CD4-positive, alpha-beta T cell treated with Interleukin-15 for 1 hour (primary cell): Measurements from ENCODE around the gene PLEKHG4.

Experiments used
- DNase-seq: peaks from one replicate; pipeline ENCODE4 v3.0.0-alpha.2; 2020

The PLEKHG4 gene

GRCh38 chr16:67279296-67280089, at the start of gene PLEKHG4:
PLEKHG4 (plus strand) TSS chr16:67279532; CDS start chr16:67280045, 513 bp downstream.
- DNase-seq = peak; percentile 85

- DNase-seq = no peak
These were observed 49.2 kb upstream of the PLEKHG4 start for GRCh38 chr16:67229906-67230808.

- DNase-seq = no peak
These were observed 48.3 kb upstream of the PLEKHG4 start for GRCh38 chr16:67230809-67231660.

GRCh38 chr16:67233596-67233995, 45.7 kb upstream of the PLEKHG4 start:
- no peak for DNase-seq

- DNase-seq = no peak
These were observed 45.1 kb upstream of the PLEKHG4 start for GRCh38 chr16:67234180-67234597.

- peak; percentile 37 for DNase-seq
These were observed 43.3 kb upstream of the PLEKHG4 start for GRCh38 chr16:67235816-67236562.

GRCh38 chr16:67236563-67237395, 42.6 kb upstream of the PLEKHG4 start:
- peak; percentile 72 for DNase-seq

- no peak for DNase-seq
These were observed 41.7 kb upstream of the PLEKHG4 start for GRCh38 chr16:67237396-67238277.

GRCh38 chr16:67238278-67238575, 41.1 kb upstream of the PLEKHG4 start:
- DNase-seq = no peak

GRCh38 chr16:67238806-67239470, 40.4 kb upstream of the PLEKHG4 start:
- DNase-seq = no peak

GRCh38 chr16:67240506-67240905, 38.8 kb upstream of the PLEKHG4 start:
- DNase-seq = no peak

- DNase-seq = no peak
These were observed 38.1 kb upstream of the PLEKHG4 start for GRCh38 chr16:67241008-67241900.

GRCh38 chr16:67242138-67242730, 37.1 kb upstream of the PLEKHG4 start:
- no peak for DNase-seq

GRCh38 chr16:67243481-67243880, 35.9 kb upstream of the PLEKHG4 start:
- no peak for DNase-seq

GRCh38 chr16:67244387-67245185, 34.7 kb upstream of the PLEKHG4 start:
- peak; percentile 88 for DNase-seq

GRCh38 chr16:67245186-67245585, 34.1 kb upstream of the PLEKHG4 start:
- no peak for DNase-seq

GRCh38 chr16:67245674-67246080, 33.7 kb upstream of the PLEKHG4 start:
- no peak for DNase-seq
